SJSA1 (cell line): ENCODE measurements around the gene HNRNPA3. TPM values are rescaled to one million over a fixed set of nuclear protein-coding genes. Genes with fewer than 3 reads are reported as not detected.
"Not testable (repeated sequence)": the region's sequence is repeated elsewhere in the genome, so short reads cannot be mapped to it uniquely, and the experiment has no call there.

Source experiments
- DNase-seq, 2 experiments: peaks; one replicate each; pipeline ENCODE4 v3.0.0-alpha.2; 2015 to 2020; ENCODE audit warnings: low spot score in 2 of 2, low read depth in 1 of 2
- H3K27ac ChIP-seq: fragments of 250-450 bp; sonication (Bioruptor Pico); 2 replicates; pipeline ENCODE4 v1.5.1; 2020; ENCODE audit warnings: mild to moderate bottlenecking, moderate library complexity
- H3K27me3 ChIP-seq: fragments of 250-450 bp; sonication (Bioruptor Pico); replicated peaks from 2 replicates; pipeline ENCODE4 v1.5.1; 2020; ENCODE audit warnings: mild to moderate bottlenecking, moderate library complexity
- H3K36me3 ChIP-seq: fragments of 250-450 bp; sonication (Bioruptor Pico); 2 replicates; pipeline ENCODE4 v1.5.1; 2020; ENCODE audit warnings: mild to moderate bottlenecking
- H3K4me1 ChIP-seq: fragments of 250-450 bp; sonication (Bioruptor Pico); replicated peaks from 2 replicates; pipeline ENCODE4 v1.6.1; 2021; ENCODE audit warnings: mild to moderate bottlenecking
- H3K4me3 ChIP-seq: fragments of 250-450 bp; sonication (Bioruptor Pico); 2 replicates; pipeline ENCODE4 v1.5.1; 2020; ENCODE audit warnings: mild to moderate bottlenecking
- H3K9me3 ChIP-seq: fragments of 250-450 bp; sonication (Bioruptor Pico); replicated peaks from 2 replicates; pipeline ENCODE4 v1.5.1; 2020; ENCODE audit warnings: mild to moderate bottlenecking
- total RNA-seq: library from RNA; depleted of rRNA; stranded (reverse); fragments of >200 nt; shearing (Covaris generic); gene quantifications from 2 replicates; pipeline ENCODE4 v1.2.3, GENCODE V29; 2014

Gene HNRNPA3
- total RNA-seq, 1 experiment from 2014 or later = 73.1 TPM

DNA sequence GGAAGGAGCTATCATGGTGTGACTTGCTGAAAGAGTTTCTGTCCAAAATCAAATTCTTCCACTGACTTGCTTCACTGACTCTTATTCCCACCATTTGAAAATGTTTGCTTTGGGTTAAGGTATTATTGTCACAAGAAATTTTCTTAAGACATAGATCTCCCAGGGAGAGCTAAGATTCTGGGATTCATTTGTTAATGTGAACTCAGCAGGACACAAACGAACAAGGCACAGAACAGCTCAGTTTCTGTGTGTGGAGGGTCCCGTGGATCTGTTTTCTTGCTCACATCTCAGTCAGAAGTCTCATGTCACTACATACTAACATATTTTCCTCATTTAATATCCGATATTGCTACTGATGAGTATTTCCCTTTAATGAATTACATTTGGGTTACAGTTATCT, 8.2 kb upstream of the HNRNPA3 start:
- no peak for DNase-seq

DNA sequence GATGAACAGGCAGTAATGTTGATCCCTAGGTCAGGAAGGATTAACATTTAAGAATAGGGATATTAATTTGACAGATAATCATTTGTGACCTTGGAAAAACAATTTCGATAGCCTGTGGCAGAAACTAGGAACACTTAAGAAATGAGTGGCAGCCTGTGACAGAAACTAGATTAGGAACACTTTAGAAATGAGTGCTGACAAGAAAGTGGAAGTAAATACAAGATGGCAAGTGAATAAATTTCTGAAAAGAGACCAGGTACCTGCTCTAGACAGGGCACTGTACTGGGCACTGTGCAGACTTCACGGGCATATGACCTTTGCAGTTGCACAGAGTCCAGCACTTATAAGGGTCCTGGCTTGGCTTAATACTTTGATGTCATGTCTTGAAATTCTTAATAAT, 5.5 kb upstream of the HNRNPA3 start:
- Histone ChIP-seq H3K36me3 (no peaks in the 10 kb centered on the region), H3K4me3 (no peak overlapping the region), H3K27ac (no peak overlapping the region), H3K4me1 (peaks cover 18% of the 10 kb centered on the region), H3K9me3 (no peaks in the 10 kb centered on the region), H3K27me3 (no peaks in the 10 kb centered on the region)
- no peak for DNase-seq

More for the DNA sequence above, 8.2 kb upstream of the HNRNPA3 start:
- Histone ChIP-seq H3K4me1 (peaks cover 6% of the 10 kb centered on the region), H3K4me3 (no peak overlapping the region), H3K9me3 (no peaks in the 10 kb centered on the region), H3K27me3 (no peaks in the 10 kb centered on the region), H3K36me3 (no peaks in the 10 kb centered on the region), H3K27ac (no peak overlapping the region)

GRCh38 chr2:177211169-177211568, 1.4 kb upstream of the HNRNPA3 start:
- peaks cover 32% of the 10 kb centered on the region for H3K4me1 ChIP-seq
- peaks cover 35% of the 10 kb centered on the region for H3K36me3 ChIP-seq
- H3K4me3 ChIP-seq = peak overlapping the region; percentile 83
- no peak for DNase-seq
- H3K27me3 ChIP-seq = no peaks in the 10 kb centered on the region
- peak overlapping the region; percentile 99 for H3K27ac ChIP-seq
- no peaks in the 10 kb centered on the region for H3K9me3 ChIP-seq

GRCh38 chr2:177211576-177212105, 953 bp upstream of the HNRNPA3 start:
- Histone ChIP-seq H3K36me3 (peaks cover 40% of the 10 kb centered on the region), H3K4me1 (peaks cover 33% of the 10 kb centered on the region), H3K9me3 (no peaks in the 10 kb centered on the region), H3K27ac (peak overlapping the region; percentile 99), H3K27me3 (no peaks in the 10 kb centered on the region), H3K4me3 (peak overlapping the region; percentile 83)
- peak in 1 of 2 experiments; percentile 26 for DNase-seq

DNA sequence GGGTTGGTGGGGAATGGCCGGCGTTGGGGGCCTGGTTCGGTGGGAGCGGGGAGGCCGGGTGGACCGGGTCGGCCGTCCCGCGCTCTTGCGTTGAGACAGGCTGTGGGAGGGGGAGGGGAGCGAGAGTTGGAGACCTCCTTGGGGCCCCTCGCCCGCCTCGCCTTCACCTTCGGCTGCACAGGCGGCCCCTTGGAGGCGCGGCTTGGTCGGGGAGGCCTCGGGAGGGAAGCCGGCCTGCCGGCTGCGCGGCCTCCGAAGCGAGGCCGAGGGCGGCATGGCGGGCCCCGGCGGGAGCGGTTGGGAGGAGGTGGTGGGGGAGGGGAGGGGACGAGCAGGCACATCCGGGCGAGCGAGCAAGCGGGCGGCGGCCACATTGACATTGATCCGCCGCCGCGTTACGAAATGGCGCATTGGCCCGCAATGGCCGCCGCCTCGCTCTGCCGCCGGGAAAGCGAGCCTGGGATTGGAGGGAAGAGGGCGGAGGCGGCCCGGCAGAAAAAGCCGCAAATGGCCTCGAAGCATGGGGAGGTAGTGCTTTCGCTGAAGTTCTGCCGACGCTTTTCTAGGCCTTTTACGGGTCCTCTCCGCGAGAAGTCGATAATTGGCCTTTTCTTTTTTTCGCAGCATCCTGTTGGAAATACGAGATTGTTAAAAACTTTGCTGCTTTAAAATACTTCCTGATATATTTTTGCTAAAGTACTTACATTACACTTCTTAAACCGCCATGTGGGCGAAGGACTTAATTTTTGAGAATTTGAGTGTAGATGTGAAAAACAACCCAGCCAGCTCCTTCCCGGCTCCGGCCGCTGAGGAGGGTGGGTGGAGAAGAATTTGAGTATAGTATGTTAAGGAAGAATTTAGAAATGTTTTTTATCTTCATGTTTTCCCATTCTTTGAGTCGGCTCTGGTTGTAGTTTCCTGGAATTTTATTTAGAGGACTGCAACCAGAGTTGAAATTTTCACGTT, 580 bp downstream of the HNRNPA3 start:
- Histone ChIP-seq H3K27ac (peak overlapping the region; percentile 99), H3K9me3 (no peaks in the 10 kb centered on the region), H3K36me3 (peaks cover 55% of the 10 kb centered on the region), H3K4me3 (peak overlapping the region; percentile 83), H3K4me1 (peaks cover 33% of the 10 kb centered on the region), H3K27me3 (no peaks in the 10 kb centered on the region)
- DNase-seq = peak; percentile 95 to 96

DNA sequence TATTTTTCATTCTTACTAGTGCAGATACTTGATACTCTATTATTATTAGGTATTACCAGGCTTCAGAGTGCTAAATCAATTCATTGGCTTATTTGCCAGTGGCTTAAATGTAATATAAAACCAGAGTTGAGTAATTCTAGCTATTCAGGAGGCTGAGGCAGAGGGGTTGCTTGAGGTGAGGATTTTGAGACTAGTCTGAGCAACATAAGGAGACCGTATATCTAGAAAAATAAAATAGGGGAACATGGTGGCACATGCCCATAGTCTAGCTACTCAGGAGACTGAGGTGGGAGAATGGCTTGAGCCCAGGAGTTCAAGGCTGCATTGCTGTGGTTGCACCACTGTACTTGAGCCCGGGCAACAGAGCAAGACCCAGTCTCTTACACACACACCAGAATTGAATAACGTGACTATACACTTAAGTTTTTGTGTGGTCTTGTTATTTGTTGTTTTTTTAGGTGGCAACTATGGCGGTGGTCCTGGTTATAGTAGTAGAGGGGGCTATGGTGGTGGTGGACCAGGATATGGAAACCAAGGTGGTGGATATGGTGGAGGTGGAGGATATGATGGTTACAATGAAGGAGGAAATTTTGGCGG, 4.8 kb downstream of the HNRNPA3 start:
- no peak overlapping the region for H3K27ac ChIP-seq

GRCh38 chr2:177219787-177220186, 7.2 kb downstream of the HNRNPA3 start:
- DNase-seq = not testable (repeated sequence)
- peaks cover 94% of the 10 kb centered on the region for H3K36me3 ChIP-seq

More for the DNA sequence above, 4.8 kb downstream of the HNRNPA3 start:
- Histone ChIP-seq H3K27me3 (no peaks in the 10 kb centered on the region), H3K36me3 (peaks cover 95% of the 10 kb centered on the region), H3K9me3 (no peaks in the 10 kb centered on the region), H3K4me3 (no peak overlapping the region), H3K4me1 (peaks cover 21% of the 10 kb centered on the region)
- DNase-seq = no peak

GRCh38 chr2:177221534-177221933, 8.9 kb downstream of the HNRNPA3 start:
- no peaks in the 10 kb centered on the region for H3K4me1 ChIP-seq
- peaks cover 5% of the 10 kb centered on the region; the same call in 1 of the 2 replicates for H3K9me3 ChIP-seq
- no peak overlapping the region for H3K4me3 ChIP-seq
- H3K36me3 ChIP-seq = peaks cover 86% of the 10 kb centered on the region
- no peak overlapping the region for H3K27ac ChIP-seq
- no peak for DNase-seq
- H3K27me3 ChIP-seq = peaks cover 9% of the 10 kb centered on the region; the same call in 1 of the 2 replicates

More at GRCh38 chr2:177219787-177220186, 7.2 kb downstream of the HNRNPA3 start:
- not testable (repeated sequence) for H3K27ac ChIP-seq, H3K27me3 ChIP-seq, H3K4me3 ChIP-seq, H3K9me3 ChIP-seq
- H3K4me1 ChIP-seq = peaks cover 15% of the 10 kb centered on the region

DNA sequence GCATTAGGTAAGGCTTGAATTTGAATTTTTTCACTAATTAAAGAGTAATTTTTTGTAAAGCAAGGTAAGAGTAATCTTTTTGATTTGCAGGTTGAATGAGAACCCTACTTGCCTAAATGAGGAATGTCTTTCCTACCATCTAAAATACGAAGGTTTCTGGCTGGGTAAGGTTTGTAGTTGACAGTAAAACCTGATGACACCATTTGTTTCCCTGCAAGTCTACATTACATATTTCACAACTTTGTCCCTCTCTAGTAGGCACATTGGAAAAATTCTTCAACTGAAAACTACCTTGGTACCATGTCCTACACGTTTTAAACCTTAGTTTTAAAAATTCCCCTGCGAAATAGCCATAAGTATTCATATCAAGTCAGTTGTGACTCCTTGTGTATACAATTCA, 9.4 kb downstream of the HNRNPA3 start:
- H3K36me3 ChIP-seq = peaks cover 84% of the 10 kb centered on the region
- H3K4me3 ChIP-seq = no peak overlapping the region
- no peaks in the 10 kb centered on the region for H3K4me1 ChIP-seq
- peaks cover 9% of the 10 kb centered on the region; the same call in 1 of the 2 replicates for H3K27me3 ChIP-seq
- H3K9me3 ChIP-seq = peaks cover 5% of the 10 kb centered on the region; the same call in 1 of the 2 replicates
- H3K27ac ChIP-seq = no peak overlapping the region
- no peak for DNase-seq

GRCh38 chr2:177223436-177223835, 10.8 kb downstream of the HNRNPA3 start:
- H3K4me3 ChIP-seq, H3K27ac ChIP-seq, H3K27me3 ChIP-seq, DNase-seq, H3K9me3 ChIP-seq, H3K4me1 ChIP-seq: not testable (repeated sequence)
- peaks cover 80% of the 10 kb centered on the region for H3K36me3 ChIP-seq

DNA sequence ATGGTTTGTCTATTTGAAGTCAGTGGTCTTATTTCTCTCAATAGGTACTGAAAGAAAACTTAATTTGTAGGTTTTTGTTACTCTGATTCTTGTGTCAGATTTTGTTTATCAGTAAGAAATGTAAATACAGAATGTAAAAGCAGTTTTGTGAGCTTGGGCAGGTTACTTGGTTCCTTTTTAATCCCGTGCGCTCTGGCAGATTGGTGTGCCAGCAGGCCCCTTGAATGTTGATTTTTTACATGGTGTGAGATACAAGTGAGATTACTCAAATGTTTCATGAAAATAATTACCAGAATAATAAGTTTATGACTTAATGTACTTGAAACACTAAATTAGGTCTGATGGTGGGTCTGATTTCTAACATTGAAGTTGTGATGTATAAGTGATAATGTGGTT, 13.4 kb downstream of the HNRNPA3 start:
- Histone ChIP-seq H3K27me3 (peaks cover 9% of the 10 kb centered on the region; the same call in 1 of the 2 replicates), H3K4me1 (no peaks in the 10 kb centered on the region), H3K9me3 (peaks cover 5% of the 10 kb centered on the region; the same call in 1 of the 2 replicates), H3K4me3 (no peak overlapping the region), H3K27ac (no peak overlapping the region), H3K36me3 (peaks cover 81% of the 10 kb centered on the region)
- no peak for DNase-seq

- no peaks in the 10 kb centered on the region for H3K4me1 ChIP-seq
- H3K36me3 ChIP-seq = peaks cover 86% of the 10 kb centered on the region
- no peaks in the 10 kb centered on the region for H3K27me3 ChIP-seq
- H3K9me3 ChIP-seq = no peaks in the 10 kb centered on the region; the same call in 1 of the 2 replicates
- no peak overlapping the region for H3K4me3 ChIP-seq
- no peak for DNase-seq
- no peak overlapping the region for H3K27ac ChIP-seq
Measured at GRCh38 chr2:177229442-177230242, 17.0 kb downstream of the HNRNPA3 start.

GRCh38 chr2:177231270-177231669, 18.7 kb downstream of the HNRNPA3 start:
- Histone ChIP-seq H3K27me3 (no peaks in the 10 kb centered on the region), H3K27ac (no peak overlapping the region), H3K4me3 (no peak overlapping the region), H3K9me3 (no peaks in the 10 kb centered on the region), H3K4me1 (0 out of 2 replicates have a peak, but pooled peaks cover 3% of the 10 kb centered on the region), H3K36me3 (peaks cover 92% of the 10 kb centered on the region)
- DNase-seq = no peak
